CD4-positive, alpha-beta T cell treated with Interleukin-10 for 1 hour (primary cell): ENCODE results near the gene WDR90.

Experiments used
- DNase-seq: peaks from one replicate; pipeline ENCODE4 v3.0.0-alpha.2; 2020

WDR90 gene

GRCh38 chr16:692356-693108, 43.4 kb downstream of the WDR90 start:
- DNase-seq = no peak

GRCh38 chr16:693364-693763, 44.2 kb downstream of the WDR90 start:
- no peak for DNase-seq

- no peak for DNase-seq
Observed at GRCh38 chr16:693766-694165, 44.6 kb downstream of the WDR90 start.

- no peak for DNase-seq
Observed at GRCh38 chr16:694187-694862, 45.2 kb downstream of the WDR90 start.

GRCh38 chr16:694863-695354, 45.7 kb downstream of the WDR90 start:
- DNase-seq = no peak

- DNase-seq = peak; percentile 77
Observed at GRCh38 chr16:695355-696089, 46.4 kb downstream of the WDR90 start.

GRCh38 chr16:698911-699671, 49.9 kb downstream of the WDR90 start:
- peak; percentile 31 for DNase-seq

- peak; percentile 57 for DNase-seq
Observed at GRCh38 chr16:700684-701584, 51.8 kb downstream of the WDR90 start.

GRCh38 chr16:702341-702740, 53.2 kb downstream of the WDR90 start:
- DNase-seq = no peak

GRCh38 chr16:703406-703805, 54.2 kb downstream of the WDR90 start:
- no peak for DNase-seq

GRCh38 chr16:704047-704446, 54.9 kb downstream of the WDR90 start:
- DNase-seq = no peak

GRCh38 chr16:704552-705380, 55.6 kb downstream of the WDR90 start:
- no peak for DNase-seq

- no peak for DNase-seq
Observed at GRCh38 chr16:705431-706188, 56.4 kb downstream of the WDR90 start, which contains the start of gene FBXL16. TSS of gene FBXL16 (minus strand) at chr16:705801. CDS start at chr16:697405, 8,396 bp downstream.

GRCh38 chr16:706189-707061, 57.3 kb downstream of the WDR90 start:
- DNase-seq = no peak

GRCh38 chr16:707062-707538, 57.9 kb downstream of the WDR90 start:
- DNase-seq = no peak

GRCh38 chr16:708019-708418, 58.9 kb downstream of the WDR90 start:
- DNase-seq = no peak

- no peak for DNase-seq
Observed at GRCh38 chr16:708959-709358, 59.8 kb downstream of the WDR90 start.
